SK-N-SH (cell line): ENCODE results near the gene PBX4. TPM values are rescaled to one million over a fixed set of nuclear protein-coding genes. Genes with fewer than 3 reads are reported as not detected.
A peak's percentile ranks its signal among the peaks of the same experiment; 100 is the strongest.

ENCODE experiments used
- CTCF ChIA-PET: fragments of 300-600, 350-600 bp; formaldehyde crosslinking; extraction: SDS; loops from one replicate; lab custom pipeline; 2021; lab: Yijun Ruan, JAX
- POLR2A ChIA-PET: fragments of 350-600 bp; sonication (Branson Sonifier 250); formaldehyde crosslinking; extraction: SDS; loops from one replicate; lab custom pipeline; 2020; ENCODE audit warnings: antibody characterized with exemption, inconsistent platforms; lab: Yijun Ruan, JAX
- DNase-seq: peaks from one replicate; pipeline ENCODE4 v3.0.0; 2012
- H2AFZ ChIP-seq: fragments of 200-600 bp; sonication (generic); 2 replicates; pipeline ENCODE4 v1.8.1; 2016; ENCODE audit warnings: antibody characterized with exemption, mild to moderate bottlenecking, low read depth
- H3F3A ChIP-seq: fragments of 200-600 bp; sonication (generic); replicated peaks from 2 replicates; pipeline ENCODE3; 2016; ENCODE audit warnings: antibody characterized with exemption, mild to moderate bottlenecking; ENCODE audit not compliant: insufficient read depth
- H3K27ac ChIP-seq, 2 experiments: fragments of 200-500 bp in 1 of 2; fragments of 200-600 bp in 1 of 2; sonication (Bioruptor generic) in 1 of 2; sonication (generic), shearing (Covaris generic) in 1 of 2; 2 replicates each; pipeline versions ENCODE4 v1.5.1 to v1.6.1; 2014 to 2016; ENCODE audit warnings: low read depth in 2 of 2, inconsistent platforms in 1 of 2, low read length in 1 of 2, mild to moderate bottlenecking in 1 of 2, mixed read lengths in 1 of 2
- H3K27me3 ChIP-seq: fragments of 200-600 bp; sonication (generic), shearing (Covaris generic); 2 replicates; pipeline ENCODE4 v1.6.1; 2016; ENCODE audit warnings: mixed run types; ENCODE audit not compliant: insufficient read depth
- H3K36me3 ChIP-seq, 2 experiments: fragments of 200-500 bp in 1 of 2; fragments of 200-600 bp in 1 of 2; sonication (Bioruptor generic) in 1 of 2; sonication (generic) in 1 of 2; replicated peaks in 1 of 2; 2 replicates each; pipeline versions ENCODE3 to v1.5.1; 2014 to 2016; ENCODE audit warnings: low read length in 1 of 2, mild to moderate bottlenecking in 1 of 2; ENCODE audit not compliant: insufficient read depth in 2 of 2, control insufficient read depth in 1 of 2
- H3K4me1 ChIP-seq, 2 experiments: fragments of 200-500 bp in 1 of 2; fragments of 200-600 bp in 1 of 2; sonication (Bioruptor generic) in 1 of 2; sonication (generic), shearing (Covaris generic) in 1 of 2; 2 replicates each; pipeline versions ENCODE4 v1.5.1 to v1.6.1; 2014 to 2016; ENCODE audit warnings: low read depth in 1 of 2, low read length in 1 of 2, mixed run types in 1 of 2; ENCODE audit not compliant: insufficient read depth in 2 of 2, control insufficient read depth in 1 of 2
- H3K4me2 ChIP-seq: fragments of 200-600 bp; sonication (generic), shearing (Covaris generic); 2 replicates; pipeline ENCODE4 v1.6.1; 2017; ENCODE audit warnings: mixed run types
- H3K4me3 ChIP-seq, 2 experiments: fragments of 200-500 bp in 1 of 2; fragments of 200-600 bp in 1 of 2; sonication (Bioruptor generic) in 1 of 2; sonication (generic), shearing (Covaris generic) in 1 of 2; 2 replicates each; pipeline versions ENCODE4 v1.5.1 to v1.8.1; 2014 to 2016; ENCODE audit warnings: low read depth in 2 of 2, inconsistent platforms in 1 of 2, low read length in 1 of 2, mild to moderate bottlenecking in 1 of 2, mixed read lengths in 1 of 2, moderate library complexity in 1 of 2
- H3K79me2 ChIP-seq: fragments of 200-600 bp; sonication (generic); 2 replicates; pipeline ENCODE4 v1.8.1; 2017; ENCODE audit warnings: mild to moderate bottlenecking; ENCODE audit not compliant: insufficient read depth
- H3K9ac ChIP-seq: fragments of 200-600 bp; sonication (generic); 2 replicates; pipeline ENCODE4 v1.6.1; 2017; ENCODE audit warnings: mixed run types
- H3K9me2 ChIP-seq: fragments of 200-600 bp; sonication (generic); 2 replicates; pipeline ENCODE4 v1.6.1; 2017; ENCODE audit warnings: mixed run types
- H3K9me3 ChIP-seq: fragments of 200-600 bp; sonication (generic); 2 replicates; pipeline ENCODE4 v1.6.1; 2017; ENCODE audit warnings: mixed run types, mild to moderate bottlenecking, moderate library complexity
- H4K20me1 ChIP-seq: fragments of 200-600 bp; sonication (generic); 2 replicates; pipeline ENCODE4 v1.6.1; 2017; ENCODE audit warnings: mild to moderate bottlenecking, mixed run types; ENCODE audit not compliant: insufficient read depth
- CTCF ChIP-seq: fragments of 200-600 bp; sonication (generic); IDR thresholded peaks from 2 replicates; pipeline ENCODE4 v1.6.1; 2017; ENCODE audit warnings: antibody characterized with exemption, mild to moderate bottlenecking, moderate library complexity
- EZH2phosphoT487 ChIP-seq: fragments of 200-600 bp; sonication (generic); IDR thresholded peaks from 2 replicates; pipeline ENCODE4 v1.6.1; 2017; ENCODE audit warnings: low read depth, mixed run types, mild to moderate bottlenecking, antibody characterized with exemption, moderate library complexity, borderline replicate concordance
- FOXJ3 ChIP-seq: sonication (generic); formaldehyde crosslinking; IDR thresholded peaks from 2 replicates; pipeline ENCODE4 v1.5.1; 2020; ENCODE audit warnings: mild to moderate bottlenecking, missing genetic modification reagents
- MAX ChIP-seq: IDR thresholded peaks from 2 replicates; pipeline ENCODE4 v1.4.0; 2012; ENCODE audit warnings: low read depth
- MEF2A ChIP-seq: IDR thresholded peaks from 2 replicates; pipeline ENCODE4 v1.4.0; 2012; ENCODE audit warnings: low read depth, borderline replicate concordance
- MXI1 ChIP-seq: IDR thresholded peaks from 2 replicates; pipeline ENCODE4 v1.6.1; 2012; ENCODE audit warnings: mild to moderate bottlenecking, low read depth, low read length, improper control_type of control experiment
- RAD21 ChIP-seq: IDR thresholded peaks from 2 replicates; pipeline ENCODE4 v1.6.1; 2012; ENCODE audit warnings: mild to moderate bottlenecking, low read length
- RFX5 ChIP-seq: IDR thresholded peaks from 2 replicates; pipeline ENCODE4 v1.6.1; 2012; ENCODE audit warnings: mild to moderate bottlenecking, improper control_type of control experiment, low read length
- RXRA ChIP-seq: IDR thresholded peaks from 2 replicates; pipeline ENCODE4 v1.4.0; 2012; ENCODE audit warnings: low read depth, mild to moderate bottlenecking, borderline replicate concordance
- SIN3A ChIP-seq: IDR thresholded peaks from 2 replicates; pipeline ENCODE4 v1.6.1; 2012; ENCODE audit warnings: low read depth, mild to moderate bottlenecking, low read length, moderate library complexity, borderline replicate concordance
- SMC3 ChIP-seq: IDR thresholded peaks from 2 replicates; pipeline ENCODE4 v1.6.1; 2012; ENCODE audit warnings: low read depth, low read length, improper control_type of control experiment
- YY1 ChIP-seq: IDR thresholded peaks from 2 replicates; pipeline ENCODE4 v1.4.0; 2012; ENCODE audit warnings: low read depth, mild to moderate bottlenecking
- WGBS: methylation state at CpG from one replicate; pipeline ENCODE4 v1.1.6; 2017; ENCODE audit warnings: low lambda C conversion rate; 5-methylcytosine and 5-hydroxymethylcytosine counted together
- polyA plus RNA-seq, 3 experiments: library from polyadenylated mRNA; depleted of rRNA; stranded (reverse); fragments of >200 nt; gene quantifications; 2 replicates each; pipeline ENCODE4 v1.2.3, GENCODE V29; 2012

Gene PBX4
- polyA plus RNA-seq, 1 of the 3 experiments (the other 2 are of a cell fraction) = 6.4 TPM

GRCh38 chr19:19531951-19532805 is 86.3 kb downstream of the PBX4 start:
- peak; percentile 95 for TF ChIP-seq CTCF
- TF ChIP-seq SIN3A = 0 out of 2 replicates have a peak, but pooled peaks have one; percentile 42
- no peak for TF ChIP-seq RFX5
- TF ChIP-seq SMC3 = peak; percentile 85
- TF ChIP-seq YY1 = no peak
- no peak for TF ChIP-seq EZH2phosphoT487
- peak; percentile 89 for TF ChIP-seq RAD21
- 0 out of 2 replicates have a peak, but pooled peaks have one; percentile 23 for TF ChIP-seq MAX
- no peak; the same call in 1 of the 2 replicates for TF ChIP-seq FOXJ3 (CRISPR knock-in tag)
- Histone ChIP-seq H3K9me2 (no peaks in the 10 kb centered on the region), H3K9me3 (no peaks in the 10 kb centered on the region), H4K20me1 (peaks cover 8% of the 10 kb centered on the region; the same call in 1 of the 2 replicates), H3K9ac (no peak overlapping the region), H3K27me3 (no peaks in the 10 kb centered on the region), H3K4me2 (no peak overlapping the region), H3K27ac (no peak overlapping the region), H3K36me3 (peaks cover 5 to 7% of the 10 kb centered on the region in 2 experiments), H3K4me3 (no peak overlapping the region; a peak in 1 of 4 replicates), H3F3A (peaks cover 14% of the 10 kb centered on the region), H2AFZ (no peak overlapping the region), H3K79me2 (no peaks in the 10 kb centered on the region), H3K4me1 (peaks cover 0 to 14% of the 10 kb centered on the region in 2 experiments; a peak in 1 of 4 replicates)
- WGBS = 10% methylated on average over 29 of the region's 48 CpGs
- ChIA-PET CTCF (interaction anchor here (0.6 to 15.3 kb wide), 48 partner anchors 9 to 535 kb away, joined by 3 to 258 read pairs (median 5); partner anchors contain the start of genes ATP13A1, GMIP, LPAR2 and NDUFA13), POLR2A (interaction anchor here (0.6 to 0.9 kb wide), 2 partner anchors 112 to 121 kb away, joined by 3 read pairs; partner anchors contain the start of gene GMIP)
- DNase-seq = peak; percentile 86

- peaks cover 0 to 14% of the 10 kb centered on the region in 2 experiments; a peak in 1 of 4 replicates for H3K4me1 ChIP-seq
- H3K9me2 ChIP-seq = no peaks in the 10 kb centered on the region
- no peaks in the 10 kb centered on the region for H3K27me3 ChIP-seq
- no peak overlapping the region for H2AFZ ChIP-seq
- ChIA-PET CTCF (interaction anchor here (1.2 to 15.3 kb wide), 8 partner anchors 10 to 188 kb away, joined by 3 to 258 read pairs (median 16); partner anchors contain the start of genes GMIP, NDUFA13 and TSSK6), POLR2A (interaction anchor here (0.6 kb wide), 1 partner anchor 95 kb away, joined by 3 read pairs; no protein-coding TSS in a partner anchor)
- H3F3A ChIP-seq = peaks cover 14% of the 10 kb centered on the region
- no peak overlapping the region for H3K9ac ChIP-seq
- H3K4me3 ChIP-seq = no peak overlapping the region
- no peak overlapping the region for H3K4me2 ChIP-seq
- peaks cover 5 to 11% of the 10 kb centered on the region in 2 experiments for H3K36me3 ChIP-seq
- no peak for DNase-seq
- no peak overlapping the region for H3K27ac ChIP-seq
- TF ChIP-seq MEF2A (no peak), RXRA (no peak), CTCF (no peak), MAX (no peak), MXI1 (no peak), EZH2phosphoT487 (no peak)
- H3K79me2 ChIP-seq = peaks cover 3% of the 10 kb centered on the region; the same call in 1 of the 2 replicates
- WGBS = 91% methylated on average over 4 of the region's 4 CpGs
- H3K9me3 ChIP-seq = no peaks in the 10 kb centered on the region
- peaks cover 16% of the 10 kb centered on the region for H4K20me1 ChIP-seq
Measured at GRCh38 chr19:19530889-19531288, 87.6 kb downstream of the PBX4 start.
